GM23248 (cell line): Measurements from ENCODE around the gene COL9A3.

Experiments
- EZH2 ChIP-seq: fragments of 200-600 bp; sonication (generic); IDR thresholded peaks from 2 replicates; pipeline ENCODE4 v1.6.1; 2018; ENCODE audit warnings: antibody characterized with exemption, mild to moderate bottlenecking; ENCODE audit not compliant: insufficient read depth, poor library complexity, severe bottlenecking
- EZH2phosphoT487 ChIP-seq: fragments of 200-600 bp; sonication (generic); IDR thresholded peaks from 2 replicates; pipeline ENCODE4 v1.6.1; 2018; ENCODE audit warnings: antibody characterized with exemption, moderate library complexity, mild to moderate bottlenecking, low read depth; ENCODE audit not compliant: insufficient read depth

DNA sequence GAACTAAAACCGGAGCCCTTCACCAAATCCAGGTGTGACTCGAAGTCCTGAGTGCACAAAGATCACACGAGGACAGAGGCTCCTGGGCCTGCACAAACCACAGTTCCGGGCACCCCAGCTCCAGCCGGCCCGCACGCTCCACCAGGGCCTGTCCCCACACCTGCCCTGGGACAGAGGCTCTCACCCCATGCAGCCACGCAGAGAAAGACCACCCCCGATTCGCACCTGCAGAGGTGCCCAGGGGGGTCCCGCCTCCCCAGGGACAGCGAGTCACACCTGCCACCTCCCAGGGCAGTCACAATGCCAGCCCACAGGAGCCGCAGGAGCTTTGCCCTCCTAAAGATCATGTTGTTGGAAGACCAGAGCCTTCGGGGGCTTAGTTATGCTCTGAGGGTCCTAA lies 45.9 kb upstream of the COL9A3 start:
- TF ChIP-seq EZH2 (no peak), EZH2phosphoT487 (no peak)
